HEK293 (cell line): ENCODE results near the gene NEURL2.

Experiments
- CTCF ChIA-PET: fragments of 350-600 bp; formaldehyde crosslinking; extraction: SDS; loops from one replicate; lab custom pipeline; 2021; ENCODE audit warnings: antibody characterized with exemption; lab: Yijun Ruan, JAX
- POLR2A ChIA-PET: fragments of 300-600 bp; formaldehyde crosslinking; extraction: SDS; loops from one replicate; lab custom pipeline; 2020; ENCODE audit warnings: antibody characterized with exemption, inconsistent platforms; lab: Yijun Ruan, JAX
- H3K27ac ChIP-seq: fragments of 200-500 bp; sonication (Bioruptor generic); 2 replicates; pipeline ENCODE4 v1.5.1; 2014; ENCODE audit warnings: low read depth, low read length, control low read depth, inconsistent platforms; ENCODE audit errors: extremely low read depth
- H3K36me3 ChIP-seq, 2 experiments: fragments of 200-500 bp in 1 of 2; sonication (Bioruptor generic) in 1 of 2; 1 replicate in 1 of 2; 2 replicates in 1 of 2; pipeline ENCODE4 v1.5.1; 2014 to 2017; ENCODE audit warnings: inconsistent platforms in 2 of 2, low read length in 2 of 2; ENCODE audit not compliant: control insufficient read depth in 2 of 2, insufficient read depth in 1 of 2
- H3K4me1 ChIP-seq: fragments of 200-500 bp; sonication (Bioruptor generic); 2 replicates; pipeline ENCODE4 v1.5.1; 2014; ENCODE audit warnings: mild to moderate bottlenecking, low read length, inconsistent platforms; ENCODE audit not compliant: control insufficient read depth, insufficient read depth
- H3K4me3 ChIP-seq: 2 replicates; pipeline ENCODE4 v1.5.1; 2011; ENCODE audit warnings: low read depth, mild to moderate bottlenecking, control low read depth, low read length, moderate library complexity
- H3K9me3 ChIP-seq: fragments of 200-500 bp; sonication (Bioruptor generic); 2 replicates; pipeline ENCODE4 v1.5.1; 2014; ENCODE audit warnings: low read depth, low read length, inconsistent platforms; ENCODE audit not compliant: control insufficient read depth, insufficient read depth
- BCL11B ChIP-seq: fragments of 450-650 bp; formaldehyde crosslinking; IDR thresholded peaks from 2 replicates; pipeline ENCODE4 v1.5.1; 2016; ENCODE audit warnings: low read depth, missing biosample characterization, missing genetic modification characterization
- KLF16 ChIP-seq: fragments of 450-650 bp; formaldehyde crosslinking; IDR thresholded peaks from 2 replicates; pipeline ENCODE4 v1.5.1; 2017; ENCODE audit warnings: missing biosample characterization, missing genetic modification characterization
- MEIS1 ChIP-seq: sonication (generic); formaldehyde crosslinking; IDR thresholded peaks from 2 replicates; pipeline ENCODE4 v1.8.1; 2022; ENCODE audit warnings: missing genetic modification reagents, mild to moderate bottlenecking, borderline replicate concordance
- MYNN ChIP-seq: fragments of 450-650 bp; formaldehyde crosslinking; IDR thresholded peaks from 2 replicates; pipeline ENCODE4 v1.5.1; 2016; ENCODE audit warnings: missing biosample characterization, missing genetic modification characterization, borderline replicate concordance
- SCRT2 ChIP-seq: fragments of 450-650 bp; formaldehyde crosslinking; IDR thresholded peaks from 2 replicates; pipeline ENCODE4 v1.5.1; 2016; ENCODE audit warnings: missing biosample characterization, missing genetic modification characterization
- ZNF221 ChIP-seq: fragments of 450-650 bp; formaldehyde crosslinking; IDR thresholded peaks from 2 replicates; pipeline ENCODE4 v1.5.1; 2017; ENCODE audit warnings: missing biosample characterization, missing genetic modification characterization, borderline replicate concordance
- ZNF394 ChIP-seq: fragments of 450-650 bp; formaldehyde crosslinking; IDR thresholded peaks from 2 replicates; pipeline ENCODE4 v1.5.1; 2016; ENCODE audit warnings: missing biosample characterization, missing genetic modification characterization, mild to moderate bottlenecking, moderate library complexity, borderline replicate concordance
- ZNF416 ChIP-seq: fragments of 450-650 bp; formaldehyde crosslinking; IDR thresholded peaks from 2 replicates; pipeline ENCODE4 v1.5.1; 2016; ENCODE audit warnings: missing biosample characterization, missing genetic modification characterization
- ZNF426 ChIP-seq: fragments of 450-650 bp; formaldehyde crosslinking; IDR thresholded peaks from 2 replicates; pipeline ENCODE4 v1.5.1; 2017; ENCODE audit warnings: missing biosample characterization, missing genetic modification characterization, mild to moderate bottlenecking, inconsistent platforms, moderate library complexity
- ZNF48 ChIP-seq: fragments of 450-650 bp; formaldehyde crosslinking; IDR thresholded peaks from 2 replicates; pipeline ENCODE4 v1.5.1; 2016; ENCODE audit warnings: missing biosample characterization, missing genetic modification characterization
- ZNF501 ChIP-seq: fragments of 450-650 bp; formaldehyde crosslinking; IDR thresholded peaks from 2 replicates; pipeline ENCODE4 v1.5.1; 2016; ENCODE audit warnings: missing biosample characterization, missing genetic modification characterization
- ZNF521 ChIP-seq: fragments of 450-650 bp; formaldehyde crosslinking; IDR thresholded peaks from 2 replicates; pipeline ENCODE4 v1.5.1; 2017; ENCODE audit warnings: missing biosample characterization, mild to moderate bottlenecking, missing genetic modification characterization
- ZNF529 ChIP-seq: fragments of 450-650 bp; formaldehyde crosslinking; IDR thresholded peaks from 2 replicates; pipeline ENCODE4 v1.5.1; 2017; ENCODE audit warnings: missing genetic modification characterization, missing biosample characterization; ENCODE audit not compliant: insufficient replicate concordance
- ZNF530 ChIP-seq: fragments of 450-650 bp; formaldehyde crosslinking; IDR thresholded peaks from 2 replicates; pipeline ENCODE4 v1.5.1; 2016; ENCODE audit warnings: low read depth, missing biosample characterization, missing genetic modification characterization
- ZNF561 ChIP-seq: fragments of 450-650 bp; IDR thresholded peaks from 2 replicates; pipeline ENCODE4 v1.5.1; 2018; ENCODE audit warnings: missing biosample characterization, missing genetic modification characterization, borderline replicate concordance
- ZNF571 ChIP-seq: fragments of 450-650 bp; formaldehyde crosslinking; IDR thresholded peaks from 2 replicates; pipeline ENCODE4 v1.5.0; 2017; ENCODE audit warnings: missing biosample characterization, missing genetic modification characterization
- ZNF600 ChIP-seq: fragments of 450-650 bp; formaldehyde crosslinking; IDR thresholded peaks from 2 replicates; pipeline ENCODE4 v1.5.1; 2016; ENCODE audit warnings: missing biosample characterization, missing genetic modification characterization
- ZNF621 ChIP-seq: fragments of 450-650 bp; formaldehyde crosslinking; IDR thresholded peaks from 2 replicates; pipeline ENCODE4 v1.5.1; 2017; ENCODE audit warnings: missing biosample characterization, missing genetic modification characterization
- ZNF707 ChIP-seq: fragments of 450-650 bp; formaldehyde crosslinking; IDR thresholded peaks from 2 replicates; pipeline ENCODE4 v1.5.1; 2016; ENCODE audit warnings: missing biosample characterization, missing genetic modification characterization
- ZNF776 ChIP-seq: fragments of 450-650 bp; formaldehyde crosslinking; IDR thresholded peaks from 2 replicates; pipeline ENCODE4 v1.5.0; 2017; ENCODE audit warnings: missing biosample characterization, missing genetic modification characterization, borderline replicate concordance
- TF ChIP-seq, protein P1 (sequence below): fragments of 450-650 bp; formaldehyde crosslinking; IDR thresholded peaks from 2 replicates; pipeline ENCODE4 v1.5.1; 2017; ENCODE audit warnings: missing biosample characterization, missing genetic modification characterization
- TF ChIP-seq, protein P2 (sequence below): fragments of 450-650 bp; formaldehyde crosslinking; IDR thresholded peaks from 2 replicates; pipeline ENCODE4 v1.5.1; 2016; ENCODE audit warnings: missing biosample characterization, missing genetic modification characterization
- TF ChIP-seq, protein P3 (sequence below): fragments of 450-650 bp; formaldehyde crosslinking; IDR thresholded peaks from 2 replicates; pipeline ENCODE4 v1.5.1; 2016; ENCODE audit warnings: missing biosample characterization, missing genetic modification characterization

The NEURL2 gene

DNA sequence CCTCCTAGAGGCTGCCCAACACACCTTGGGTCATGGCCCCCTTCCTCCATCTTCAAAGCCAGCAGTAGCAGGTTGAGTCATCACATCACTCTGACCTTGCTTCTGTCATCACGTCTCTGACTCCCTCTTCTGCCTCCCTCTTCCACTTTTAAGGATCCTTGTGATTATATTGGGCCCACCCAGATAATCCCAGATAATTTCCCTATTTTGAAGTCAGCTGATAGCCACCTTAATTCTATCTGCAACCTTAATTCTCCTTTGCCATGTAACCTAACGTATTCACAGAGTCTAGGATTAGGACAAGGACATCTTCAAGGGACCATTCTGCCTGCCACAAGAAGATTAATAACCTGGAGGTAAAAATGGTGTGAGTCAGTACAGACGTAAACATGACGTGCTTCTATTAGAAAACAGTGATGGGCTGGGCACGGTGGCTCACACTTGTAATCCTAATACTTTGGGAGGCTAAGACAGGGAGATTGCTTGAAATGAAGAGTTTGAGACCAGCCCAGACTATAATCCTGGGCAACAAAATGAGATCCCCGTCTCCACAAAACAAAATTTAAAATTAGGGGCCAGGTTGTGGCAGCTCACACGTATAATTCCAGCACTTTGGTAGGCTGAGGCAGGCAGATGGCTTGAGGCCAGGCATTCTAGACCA is 30.3 kb downstream of the NEURL2 start (continued):
- TF ChIP-seq, protein P1, sequence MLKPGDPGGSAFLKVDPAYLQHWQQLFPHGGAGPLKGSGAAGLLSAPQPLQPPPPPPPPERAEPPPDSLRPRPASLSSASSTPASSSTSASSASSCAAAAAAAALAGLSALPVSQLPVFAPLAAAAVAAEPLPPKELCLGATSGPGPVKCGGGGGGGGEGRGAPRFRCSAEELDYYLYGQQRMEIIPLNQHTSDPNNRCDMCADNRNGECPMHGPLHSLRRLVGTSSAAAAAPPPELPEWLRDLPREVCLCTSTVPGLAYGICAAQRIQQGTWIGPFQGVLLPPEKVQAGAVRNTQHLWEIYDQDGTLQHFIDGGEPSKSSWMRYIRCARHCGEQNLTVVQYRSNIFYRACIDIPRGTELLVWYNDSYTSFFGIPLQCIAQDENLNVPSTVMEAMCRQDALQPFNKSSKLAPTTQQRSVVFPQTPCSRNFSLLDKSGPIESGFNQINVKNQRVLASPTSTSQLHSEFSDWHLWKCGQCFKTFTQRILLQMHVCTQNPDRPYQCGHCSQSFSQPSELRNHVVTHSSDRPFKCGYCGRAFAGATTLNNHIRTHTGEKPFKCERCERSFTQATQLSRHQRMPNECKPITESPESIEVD: 0 out of 2 replicates have a peak, but pooled peaks have one; percentile 33
- no peak for TF ChIP-seq ZNF621
- no peak for TF ChIP-seq ZNF571 (tag by site-specific recombination)
- TF ChIP-seq ZNF48 (tag by site-specific recombination): no peak
- TF ChIP-seq ZNF529 (tag by site-specific recombination): no peak
- TF ChIP-seq MEIS1 (CRISPR knock-in tag): no peak
- TF ChIP-seq ZNF776 (tag by site-specific recombination): no peak
- no peak for TF ChIP-seq ZNF501
- TF ChIP-seq ZNF561 (tag by site-specific recombination): no peak

DNA sequence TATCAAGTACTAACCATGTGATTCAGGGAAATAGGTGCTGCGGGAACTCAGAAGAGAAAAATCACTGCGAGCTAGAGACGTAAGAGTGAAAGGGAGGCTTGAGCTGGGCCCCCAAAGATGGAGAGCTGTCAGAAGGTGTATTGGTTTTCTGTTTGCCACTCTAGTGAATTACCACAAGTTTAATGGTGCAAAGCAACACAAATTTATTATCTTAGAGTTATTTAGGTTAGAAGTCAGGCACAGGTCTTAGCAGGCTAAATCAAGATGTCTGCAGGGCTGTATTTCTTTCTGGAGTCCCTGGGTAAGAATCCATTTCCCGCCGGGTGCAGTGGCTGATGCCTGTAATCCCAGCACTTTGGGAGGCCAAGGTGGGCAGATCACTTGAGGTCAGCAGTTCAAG is 31.1 kb downstream of the NEURL2 start:
- peaks cover 0 to 2% of the 10 kb centered on the region in 2 experiments; a peak in 1 of 3 replicates for H3K36me3 ChIP-seq
- peaks cover 5% of the 10 kb centered on the region for H3K4me1 ChIP-seq
- H3K27ac ChIP-seq: no peak overlapping the region
- no peaks in the 10 kb centered on the region for H3K9me3 ChIP-seq
- POLR2A ChIA-PET: no interaction called here
- TF ChIP-seq ZNF521 (no peak), KLF16 (tag by site-specific recombination) (no peak), BCL11B (tag by site-specific recombination) (no peak), ZNF416 (tag by site-specific recombination) (no peak), ZNF707 (tag by site-specific recombination) (no peak), ZNF776 (tag by site-specific recombination) (no peak), ZNF600 (no peak)
- TF ChIP-seq, protein P2, sequence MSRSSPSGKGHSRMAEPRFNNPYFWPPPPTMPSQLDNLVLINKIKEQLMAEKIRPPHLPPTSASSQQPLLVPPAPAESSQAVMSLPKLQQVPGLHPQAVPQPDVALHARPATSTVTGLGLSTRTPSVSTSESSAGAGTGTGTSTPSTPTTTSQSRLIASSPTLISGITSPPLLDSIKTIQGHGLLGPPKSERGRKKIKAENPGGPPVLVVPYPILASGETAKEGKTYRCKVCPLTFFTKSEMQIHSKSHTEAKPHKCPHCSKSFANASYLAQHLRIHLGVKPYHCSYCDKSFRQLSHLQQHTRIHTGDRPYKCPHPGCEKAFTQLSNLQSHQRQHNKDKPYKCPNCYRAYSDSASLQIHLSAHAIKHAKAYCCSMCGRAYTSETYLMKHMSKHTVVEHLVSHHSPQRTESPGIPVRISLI (tag by site-specific recombination): no peak
- TF ChIP-seq, protein P3, sequence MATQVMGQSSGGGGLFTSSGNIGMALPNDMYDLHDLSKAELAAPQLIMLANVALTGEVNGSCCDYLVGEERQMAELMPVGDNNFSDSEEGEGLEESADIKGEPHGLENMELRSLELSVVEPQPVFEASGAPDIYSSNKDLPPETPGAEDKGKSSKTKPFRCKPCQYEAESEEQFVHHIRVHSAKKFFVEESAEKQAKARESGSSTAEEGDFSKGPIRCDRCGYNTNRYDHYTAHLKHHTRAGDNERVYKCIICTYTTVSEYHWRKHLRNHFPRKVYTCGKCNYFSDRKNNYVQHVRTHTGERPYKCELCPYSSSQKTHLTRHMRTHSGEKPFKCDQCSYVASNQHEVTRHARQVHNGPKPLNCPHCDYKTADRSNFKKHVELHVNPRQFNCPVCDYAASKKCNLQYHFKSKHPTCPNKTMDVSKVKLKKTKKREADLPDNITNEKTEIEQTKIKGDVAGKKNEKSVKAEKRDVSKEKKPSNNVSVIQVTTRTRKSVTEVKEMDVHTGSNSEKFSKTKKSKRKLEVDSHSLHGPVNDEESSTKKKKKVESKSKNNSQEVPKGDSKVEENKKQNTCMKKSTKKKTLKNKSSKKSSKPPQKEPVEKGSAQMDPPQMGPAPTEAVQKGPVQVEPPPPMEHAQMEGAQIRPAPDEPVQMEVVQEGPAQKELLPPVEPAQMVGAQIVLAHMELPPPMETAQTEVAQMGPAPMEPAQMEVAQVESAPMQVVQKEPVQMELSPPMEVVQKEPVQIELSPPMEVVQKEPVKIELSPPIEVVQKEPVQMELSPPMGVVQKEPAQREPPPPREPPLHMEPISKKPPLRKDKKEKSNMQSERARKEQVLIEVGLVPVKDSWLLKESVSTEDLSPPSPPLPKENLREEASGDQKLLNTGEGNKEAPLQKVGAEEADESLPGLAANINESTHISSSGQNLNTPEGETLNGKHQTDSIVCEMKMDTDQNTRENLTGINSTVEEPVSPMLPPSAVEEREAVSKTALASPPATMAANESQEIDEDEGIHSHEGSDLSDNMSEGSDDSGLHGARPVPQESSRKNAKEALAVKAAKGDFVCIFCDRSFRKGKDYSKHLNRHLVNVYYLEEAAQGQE (tag by site-specific recombination): no peak
- TF ChIP-seq, all 188 proteins: peak for 0
- H3K4me3 ChIP-seq: no peak overlapping the region
- CTCF ChIA-PET: interaction anchor here (1.4 kb wide), 1 partner anchor 61 kb away, joined by 5 read pairs; no protein-coding TSS in a partner anchor

DNA sequence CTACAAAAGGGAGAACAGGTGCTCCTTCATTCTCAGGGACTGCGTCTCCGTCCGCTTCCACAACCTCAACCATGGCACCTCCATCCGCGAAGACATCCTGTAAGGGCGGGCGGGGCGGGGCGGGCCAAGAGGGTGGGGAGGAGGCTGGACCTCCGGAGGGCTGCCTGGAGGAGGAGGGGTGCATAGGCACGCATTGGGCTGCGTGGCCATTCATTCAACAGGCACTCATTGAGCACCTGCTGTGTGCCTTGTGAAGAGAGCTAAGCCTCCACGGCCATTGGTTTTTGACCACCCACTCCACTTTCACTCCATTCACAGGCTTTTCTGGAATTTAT is 33.2 kb downstream of the NEURL2 start:
- Histone ChIP-seq H3K27ac (peak overlapping the region; percentile 26; the same call in 1 of the 2 replicates), H3K36me3 (peaks cover 0 to 16% of the 10 kb centered on the region in 2 experiments; a peak in 1 of 3 replicates), H3K4me3 (peak overlapping the region; percentile 56)
- CTCF ChIA-PET: interaction anchor here (0.9 to 2.5 kb wide), 3 partner anchors 24 to 112 kb away, joined by 3 to 7 read pairs (median 3); no protein-coding TSS in a partner anchor
- no peak for TF ChIP-seq MYNN (tag by site-specific recombination)
- TF ChIP-seq ZNF394 (tag by site-specific recombination): 0 out of 2 replicates have a peak, but pooled peaks have one; percentile 5
- peak; percentile 68 for TF ChIP-seq SCRT2 (tag by site-specific recombination)
- TF ChIP-seq ZNF426 (tag by site-specific recombination): no peak
- TF ChIP-seq ZNF221: no peak
- TF ChIP-seq ZNF530: no peak
- TF ChIP-seq, all 188 proteins: peak for 2
- Histone ChIP-seq H3K9me3 (no peaks in the 10 kb centered on the region), H3K4me1 (peaks cover 5% of the 10 kb centered on the region)
- POLR2A ChIA-PET: interaction anchor here (1.0 to 2.6 kb wide), 2 partner anchors 24 to 77 kb away, joined by 4 to 21 read pairs; partner anchors contain the start of genes PCIF1 and ZSWIM1
